ENCODE results near the gene CPA2. TPM values are rescaled to one million over a fixed set of nuclear protein-coding genes. Genes with fewer than 3 reads are reported as not detected.

The CPA2 gene
- total RNA-seq, 1 experiment from 2014 or later = 0.90 TPM

DNA sequence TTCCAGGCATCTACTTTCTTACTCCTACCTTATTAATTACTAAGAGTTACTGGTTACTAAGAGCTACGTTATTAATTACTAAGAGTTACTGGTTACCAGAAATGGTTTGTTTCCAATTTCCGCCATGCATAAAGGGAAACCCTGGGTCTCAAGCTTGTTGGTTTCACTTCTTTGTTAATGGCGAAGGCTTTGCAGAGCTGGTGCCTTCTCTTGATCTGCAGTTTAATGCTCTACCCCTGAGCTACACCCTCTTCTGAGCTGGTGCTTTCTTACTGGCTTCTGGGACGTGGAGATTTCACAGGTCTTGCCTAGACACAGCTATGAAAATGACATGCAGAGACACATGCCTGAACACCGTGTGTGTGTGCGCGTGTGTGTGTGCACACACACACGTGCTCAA lies 26.9 kb downstream of the CPA2 start (continued):
- TF ChIP-seq ARID4B (CRISPR knock-in tag; IDR thresholded peaks at IDR 0.05; ENCODE audit: borderline replicate concordance) (no peak), ZNF396 (CRISPR knock-in tag; IDR thresholded peaks at IDR 0.05; ENCODE audit: borderline replicate concordance) (no peak), CBFB (CRISPR knock-in tag; IDR thresholded peaks at IDR 0.05; ENCODE audit: low read depth) (no peak), ETV6 (CRISPR knock-in tag; IDR thresholded peaks at IDR 0.05) (no peak), SMAD4 (CRISPR knock-in tag; IDR thresholded peaks at IDR 0.05) (no peak), TEAD4 (CRISPR knock-in tag; IDR thresholded peaks at IDR 0.05) (no peak)

- ChIA-PET POLR2A (no interaction called here), CTCF (interaction anchor here (1.6 kb wide), 1 partner anchor 21 kb away, joined by 4 read pairs; no protein-coding TSS in a partner anchor)
- Mint-ChIP-seq H3K27ac (no peak overlapping the region), H3K4me3 (no peak overlapping the region), H3K27me3 (ENCODE audit: low read depth) (no peaks in the 10 kb centered on the region; the same call in 1 of the 2 replicates), H3K4me1 (no peaks in the 10 kb centered on the region), H3K36me3 (no peaks in the 10 kb centered on the region), H3K9me3 (no peaks in the 10 kb centered on the region)
- TF ChIP-seq ZNF416 (CRISPR knock-in tag; IDR thresholded peaks at IDR 0.05) = no peak
- no peak for TF ChIP-seq OVOL2 (CRISPR knock-in tag; IDR thresholded peaks at IDR 0.05; ENCODE audit: borderline replicate concordance)
- TF ChIP-seq ESRRA (CRISPR knock-in tag; IDR thresholded peaks at IDR 0.05; ENCODE audit: borderline replicate concordance) = no peak
- no peak for TF ChIP-seq NR3C1 (CRISPR knock-in tag; conservative IDR thresholded peaks at IDR 0.05; ENCODE audit: low read depth)
- TF ChIP-seq, protein P1, sequence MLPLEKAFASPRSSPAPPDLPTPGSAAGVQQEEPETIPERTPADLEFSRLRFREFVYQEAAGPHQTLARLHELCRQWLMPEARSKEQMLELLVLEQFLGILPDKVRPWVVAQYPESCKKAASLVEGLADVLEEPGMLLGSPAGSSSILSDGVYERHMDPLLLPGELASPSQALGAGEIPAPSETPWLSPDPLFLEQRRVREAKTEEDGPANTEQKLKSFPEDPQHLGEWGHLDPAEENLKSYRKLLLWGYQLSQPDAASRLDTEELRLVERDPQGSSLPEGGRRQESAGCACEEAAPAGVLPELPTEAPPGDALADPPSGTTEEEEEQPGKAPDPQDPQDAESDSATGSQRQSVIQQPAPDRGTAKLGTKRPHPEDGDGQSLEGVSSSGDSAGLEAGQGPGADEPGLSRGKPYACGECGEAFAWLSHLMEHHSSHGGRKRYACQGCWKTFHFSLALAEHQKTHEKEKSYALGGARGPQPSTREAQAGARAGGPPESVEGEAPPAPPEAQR (CRISPR knock-in tag; IDR thresholded peaks at IDR 0.05) = no peak
- no peak for TF ChIP-seq HMGA2 (CRISPR knock-in tag; IDR thresholded peaks at IDR 0.05)
- TF ChIP-seq ZBTB21 (CRISPR knock-in tag; IDR thresholded peaks at IDR 0.05; ENCODE audit: borderline replicate concordance) = no peak
- TF ChIP-seq KAT7 (CRISPR knock-in tag; IDR thresholded peaks at IDR 0.05; ENCODE audit: borderline replicate concordance) = no peak
- TF ChIP-seq, protein P2, sequence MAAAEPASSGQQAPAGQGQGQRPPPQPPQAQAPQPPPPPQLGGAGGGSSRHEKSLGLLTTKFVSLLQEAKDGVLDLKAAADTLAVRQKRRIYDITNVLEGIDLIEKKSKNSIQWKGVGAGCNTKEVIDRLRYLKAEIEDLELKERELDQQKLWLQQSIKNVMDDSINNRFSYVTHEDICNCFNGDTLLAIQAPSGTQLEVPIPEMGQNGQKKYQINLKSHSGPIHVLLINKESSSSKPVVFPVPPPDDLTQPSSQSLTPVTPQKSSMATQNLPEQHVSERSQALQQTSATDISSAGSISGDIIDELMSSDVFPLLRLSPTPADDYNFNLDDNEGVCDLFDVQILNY (CRISPR knock-in tag; IDR thresholded peaks at IDR 0.05) = no peak
- TF ChIP-seq, protein P3, sequence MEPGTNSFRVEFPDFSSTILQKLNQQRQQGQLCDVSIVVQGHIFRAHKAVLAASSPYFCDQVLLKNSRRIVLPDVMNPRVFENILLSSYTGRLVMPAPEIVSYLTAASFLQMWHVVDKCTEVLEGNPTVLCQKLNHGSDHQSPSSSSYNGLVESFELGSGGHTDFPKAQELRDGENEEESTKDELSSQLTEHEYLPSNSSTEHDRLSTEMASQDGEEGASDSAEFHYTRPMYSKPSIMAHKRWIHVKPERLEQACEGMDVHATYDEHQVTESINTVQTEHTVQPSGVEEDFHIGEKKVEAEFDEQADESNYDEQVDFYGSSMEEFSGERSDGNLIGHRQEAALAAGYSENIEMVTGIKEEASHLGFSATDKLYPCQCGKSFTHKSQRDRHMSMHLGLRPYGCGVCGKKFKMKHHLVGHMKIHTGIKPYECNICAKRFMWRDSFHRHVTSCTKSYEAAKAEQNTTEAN (CRISPR knock-in tag; IDR thresholded peaks at IDR 0.05) = no peak
- no peak for TF ChIP-seq SMAD3 (CRISPR knock-in tag; IDR thresholded peaks at IDR 0.05; ENCODE audit: borderline replicate concordance)
- TF ChIP-seq TEAD1 (CRISPR knock-in tag; IDR thresholded peaks at IDR 0.05) = no peak
- TF ChIP-seq TP53 (CRISPR knock-in tag; IDR thresholded peaks at IDR 0.05) = no peak
- TF ChIP-seq, protein P4, sequence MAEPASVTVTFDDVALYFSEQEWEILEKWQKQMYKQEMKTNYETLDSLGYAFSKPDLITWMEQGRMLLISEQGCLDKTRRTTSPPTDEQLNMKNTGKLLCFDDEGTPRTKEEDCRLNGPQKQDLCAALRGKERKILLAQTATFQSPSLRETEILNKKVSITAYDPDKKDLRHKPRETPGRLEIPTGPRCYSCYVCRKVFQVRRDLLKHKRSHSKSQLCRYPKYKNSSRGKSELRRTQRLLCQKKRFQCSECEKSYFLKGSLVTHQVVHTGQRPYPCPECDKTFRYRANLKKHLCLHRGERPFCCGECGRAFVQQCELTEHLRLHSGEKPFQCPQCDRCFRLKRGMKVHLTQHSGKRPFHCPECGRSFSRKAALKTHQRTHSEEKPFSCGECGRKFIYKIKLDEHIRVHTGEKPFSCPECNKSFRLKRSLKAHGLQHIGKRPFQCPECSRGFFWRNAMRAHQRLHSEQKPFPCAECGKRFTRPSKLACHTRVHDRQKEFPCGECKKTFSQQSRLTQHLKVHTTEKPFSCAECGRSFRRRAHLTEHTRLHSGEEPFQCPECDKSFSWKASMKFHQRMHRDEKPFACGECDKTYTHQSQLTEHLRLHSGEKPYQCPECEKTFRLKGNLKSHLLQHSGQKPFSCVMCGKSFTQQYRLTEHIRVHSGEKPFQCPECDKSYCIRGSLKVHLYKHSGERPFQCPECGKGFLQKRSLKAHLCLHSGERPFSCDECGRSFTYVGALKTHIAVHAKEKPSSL (CRISPR knock-in tag; conservative IDR thresholded peaks at IDR 0.05) = no peak
- TF ChIP-seq ZNF138 (CRISPR knock-in tag; conservative IDR thresholded peaks at IDR 0.05) = no peak
- TF ChIP-seq PREB (CRISPR knock-in tag; IDR thresholded peaks at IDR 0.05; ENCODE audit: borderline replicate concordance) = no peak
- no peak for TF ChIP-seq TEAD4 (CRISPR knock-in tag; IDR thresholded peaks at IDR 0.05)
- no peak for TF ChIP-seq MXD4 (CRISPR knock-in tag; IDR thresholded peaks at IDR 0.05; ENCODE audit: borderline replicate concordance)
- TF ChIP-seq, protein P5, sequence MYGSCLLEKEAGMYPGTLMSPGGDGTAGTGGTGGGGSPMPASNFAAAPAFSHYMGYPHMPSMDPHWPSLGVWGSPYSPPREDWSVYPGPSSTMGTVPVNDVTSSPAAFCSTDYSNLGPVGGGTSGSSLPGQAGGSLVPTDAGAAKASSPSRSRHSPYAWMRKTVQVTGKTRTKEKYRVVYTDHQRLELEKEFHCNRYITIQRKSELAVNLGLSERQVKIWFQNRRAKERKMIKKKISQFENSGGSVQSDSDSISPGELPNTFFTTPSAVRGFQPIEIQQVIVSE (CRISPR knock-in tag; IDR thresholded peaks at IDR 0.05; ENCODE audit: borderline replicate concordance) = no peak
- TF ChIP-seq ZNF219 (CRISPR knock-in tag; IDR thresholded peaks at IDR 0.05; ENCODE audit: borderline replicate concordance) = no peak
- no peak for ATAC-seq
- no peak for DNase-seq (ENCODE audit: low spot score)
Measured at GRCh38 chr7:130294314-130294713, 27.7 kb downstream of the CPA2 start.
